H9 (cell line): ENCODE results near the gene TNKS2. TPM values are rescaled to one million over a fixed set of nuclear protein-coding genes. Genes with fewer than 3 reads are reported as not detected.

ENCODE experiments used
- DNase-seq: peaks from one replicate; pipeline ENCODE4 v3.0.0-alpha.2; 2017
- H2AFZ ChIP-seq: one replicate; pipeline ENCODE4 v1.6.1; 2013; ENCODE audit warnings: mild to moderate bottlenecking, low read length, control low read depth, moderate library complexity
- H2AK5ac ChIP-seq: 2 replicates; pipeline ENCODE4 v1.6.1; 2013; ENCODE audit warnings: low read length, control low read depth, mixed read lengths; ENCODE audit not compliant: insufficient read length
- H2BK120ac ChIP-seq: one replicate; pipeline ENCODE4 v1.6.1; 2013; ENCODE audit warnings: low read depth, mild to moderate bottlenecking, low read length, control low read depth, inconsistent platforms; ENCODE audit not compliant: poor library complexity, severe bottlenecking
- H2BK12ac ChIP-seq: 2 replicates; pipeline ENCODE4 v1.6.1; 2013; ENCODE audit warnings: low read length, control low read depth, mixed read lengths, low read depth; ENCODE audit not compliant: insufficient read length
- H2BK15ac ChIP-seq: 2 replicates; pipeline ENCODE4 v1.6.1; 2013; ENCODE audit warnings: low read depth, low read length, control low read depth
- H2BK20ac ChIP-seq: one replicate; pipeline ENCODE4 v1.6.1; 2013; ENCODE audit warnings: low read depth, mild to moderate bottlenecking, low read length, control low read depth, inconsistent platforms; ENCODE audit not compliant: poor library complexity, severe bottlenecking
- H2BK5ac ChIP-seq: 2 replicates; pipeline ENCODE4 v1.6.1; 2013; ENCODE audit warnings: low read length, control low read depth, mixed read lengths; ENCODE audit not compliant: insufficient read length
- H3K14ac ChIP-seq: 2 replicates; pipeline ENCODE4 v1.6.1; 2013; ENCODE audit warnings: low read length, control low read depth; ENCODE audit not compliant: insufficient read depth
- H3K18ac ChIP-seq: 2 replicates; pipeline ENCODE4 v1.6.1; 2013; ENCODE audit warnings: low read depth, mild to moderate bottlenecking, mixed read lengths, low read length, control low read depth; ENCODE audit not compliant: insufficient read length
- H3K23ac ChIP-seq: 2 replicates; pipeline ENCODE4 v1.6.1; 2013; ENCODE audit warnings: low read length, control low read depth, mixed read lengths, low read depth; ENCODE audit not compliant: insufficient read length
- H3K23me2 ChIP-seq: 2 replicates; pipeline ENCODE4 v1.6.1; 2013; ENCODE audit warnings: low read depth, mild to moderate bottlenecking, mixed read lengths, low read length, control low read depth; ENCODE audit not compliant: insufficient read length, poor library complexity, severe bottlenecking
- H3K27ac ChIP-seq: 2 replicates; pipeline ENCODE4 v1.5.1; 2013; ENCODE audit warnings: low read length, control low read depth, mixed read lengths, low read depth; ENCODE audit not compliant: insufficient read length
- H3K27me3 ChIP-seq: 2 replicates; pipeline ENCODE4 v1.6.1; 2013; ENCODE audit warnings: low read length, control low read depth, inconsistent platforms; ENCODE audit not compliant: insufficient read depth
- H3K4ac ChIP-seq: 2 replicates; pipeline ENCODE4 v1.6.1; 2013; ENCODE audit warnings: low read depth, mild to moderate bottlenecking, control low read depth, inconsistent platforms, low read length, moderate library complexity
- H3K4me1 ChIP-seq: 2 replicates; pipeline ENCODE4 v1.6.1; 2013; ENCODE audit warnings: low read length, control low read depth, inconsistent platforms; ENCODE audit not compliant: insufficient read depth
- H3K4me2 ChIP-seq: 2 replicates; pipeline ENCODE4 v1.6.1; 2013; ENCODE audit warnings: low read length, control low read depth, mixed read lengths; ENCODE audit not compliant: insufficient read length, insufficient read depth
- H3K56ac ChIP-seq: 2 replicates; pipeline ENCODE4 v1.6.1; 2013; ENCODE audit warnings: low read depth, mild to moderate bottlenecking, mixed read lengths, low read length, control low read depth; ENCODE audit not compliant: insufficient read length
- H3K79me1 ChIP-seq: 2 replicates; pipeline ENCODE4 v1.6.1; 2013; ENCODE audit warnings: low read depth, mild to moderate bottlenecking, moderate library complexity, low read length, control low read depth, inconsistent platforms; ENCODE audit not compliant: insufficient read depth, poor library complexity, severe bottlenecking
- H3K79me2 ChIP-seq: 2 replicates; pipeline ENCODE4 v1.6.1; 2013; ENCODE audit warnings: low read length, control low read depth, inconsistent platforms; ENCODE audit not compliant: insufficient read depth
- H3K9ac ChIP-seq: 2 replicates; pipeline ENCODE4 v1.6.1; 2013; ENCODE audit warnings: low read length, control low read depth, mixed read lengths; ENCODE audit not compliant: insufficient read length; ENCODE audit errors: extremely low read depth
- H3K9me3 ChIP-seq: one replicate; pipeline ENCODE4 v1.6.1; 2013; ENCODE audit warnings: low read depth, low read length, inconsistent platforms; ENCODE audit not compliant: control insufficient read depth
- H3T11ph ChIP-seq: one replicate; pipeline ENCODE4 v1.6.1; 2013; ENCODE audit warnings: mild to moderate bottlenecking, low read length, control low read depth, inconsistent platforms
- H4K20me1 ChIP-seq: one replicate; pipeline ENCODE4 v1.6.1; 2013; ENCODE audit not compliant: control insufficient read depth, insufficient read length, insufficient read depth
- H4K5ac ChIP-seq: 2 replicates; pipeline ENCODE4 v1.6.1; 2013; ENCODE audit warnings: low read depth, mild to moderate bottlenecking, mixed read lengths, low read length, control low read depth; ENCODE audit not compliant: insufficient read length
- H4K8ac ChIP-seq: replicated peaks from 2 replicates; pipeline ENCODE4 v1.6.1; 2013; ENCODE audit warnings: low read length, control low read depth, mixed read lengths, low read depth; ENCODE audit not compliant: insufficient read length
- H4K91ac ChIP-seq: 2 replicates; pipeline ENCODE4 v1.6.1; 2013; ENCODE audit warnings: low read depth, mild to moderate bottlenecking, moderate library complexity, mixed read lengths, low read length, control low read depth; ENCODE audit not compliant: insufficient read length
- H3K27ac Mint-ChIP-seq, 3 experiments: 2 replicates in 2 of 3; 3 replicates in 1 of 3; pipeline ENCODE4 v1.8.0; 2020 to 2021; ENCODE audit warnings: mixed read lengths in 3 of 3, mild to moderate bottlenecking in 1 of 3, moderate library complexity in 1 of 3
- H3K27me3 Mint-ChIP-seq: 2 replicates; pipeline ENCODE4 v1.8.0; 2021; ENCODE audit warnings: low read depth, mild to moderate bottlenecking, moderate library complexity, mixed read lengths
- H3K36me3 Mint-ChIP-seq, 3 experiments: 2 replicates in 2 of 3; 3 replicates in 1 of 3; pipeline ENCODE4 v1.8.0; 2020 to 2021; ENCODE audit warnings: low read depth in 3 of 3, mixed read lengths in 3 of 3; ENCODE audit not compliant: insufficient read depth in 1 of 3
- H3K4me1 Mint-ChIP-seq, 2 experiments: 2 replicates each; pipeline ENCODE4 v1.8.0; 2020; ENCODE audit warnings: mixed read lengths in 2 of 2
- H3K4me3 Mint-ChIP-seq, 2 experiments: 2 replicates in 1 of 2; 3 replicates in 1 of 2; pipeline ENCODE4 v1.8.0; 2020 to 2021; ENCODE audit warnings: mild to moderate bottlenecking in 2 of 2, mixed read lengths in 2 of 2, moderate library complexity in 1 of 2
- H3K9me3 Mint-ChIP-seq, 2 experiments: 2 replicates in 1 of 2; 3 replicates in 1 of 2; pipeline ENCODE4 v1.8.0; 2020; ENCODE audit warnings: mild to moderate bottlenecking in 2 of 2, mixed read lengths in 2 of 2, moderate library complexity in 1 of 2
- WGBS: extraction: QIAGEN DNeasy Blood & Tissue Kit; methylation state at CpG from one replicate; pipeline ENCODE4 v1.1.7; 2013; ENCODE audit warnings: missing lambda C conversion rate, low lambda C conversion rate, mixed read lengths; ENCODE audit not compliant: insufficient read length; ENCODE audit errors: extremely low coverage; 5-methylcytosine and 5-hydroxymethylcytosine counted together
- total RNA-seq: library from RNA; stranded (reverse); gene quantifications from 2 replicates; pipeline ENCODE4 v1.2.1, GENCODE V29; 2021
- TF ChIP-seq, protein P1 (sequence below): fragments of 200-600 bp; sonication (generic); conservative IDR thresholded peaks from 3 replicates; pipeline ENCODE4 v1.8.0; 2021; ENCODE audit warnings: antibody characterized with exemption, mild to moderate bottlenecking

TNKS2 gene
- total RNA-seq, 1 experiment from 2014 or later = 58.9 TPM

DNA sequence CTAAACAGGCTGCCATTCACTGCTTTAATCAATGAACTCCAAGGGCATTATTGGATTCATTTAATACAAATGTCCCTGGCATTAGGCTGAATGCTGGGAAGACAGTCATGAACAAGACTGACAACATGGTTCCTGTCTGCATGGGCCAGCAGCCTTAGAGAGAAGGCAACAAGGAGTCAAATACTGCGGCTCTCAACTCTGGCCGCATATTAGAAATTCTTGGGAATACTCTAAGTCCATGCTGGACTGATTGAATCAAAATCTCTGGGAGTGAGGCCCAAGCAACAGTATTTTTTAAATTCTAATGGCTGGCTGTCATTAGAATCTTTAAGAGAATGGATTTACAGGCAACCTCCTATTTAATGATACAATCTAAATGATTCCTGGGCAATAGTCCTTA, 76.9 kb downstream of the TNKS2 start:
- Histone ChIP-seq H4K91ac (no peak overlapping the region), H3K27ac (no peak overlapping the region), H3K18ac (no peak overlapping the region), H2BK5ac (no peak overlapping the region), H4K5ac (no peak overlapping the region), H2BK20ac (no peak overlapping the region), H2BK120ac (no peak overlapping the region), H3K79me2 (no peaks in the 10 kb centered on the region), H3K14ac (no peak overlapping the region), H2AFZ (no peak overlapping the region), H3K56ac (no peak overlapping the region), H3K4me2 (no peak overlapping the region), H3K27me3 (no peaks in the 10 kb centered on the region), H3K23me2 (no peaks in the 10 kb centered on the region), H2BK12ac (no peak overlapping the region), H3K23ac (no peak overlapping the region), H3K79me1 (no peaks in the 10 kb centered on the region), H3K4me1 (peaks cover under 1% of the 10 kb centered on the region; the same call in 1 of the 2 replicates), H4K8ac (no peak overlapping the region), H3K9ac (no peak overlapping the region), H3T11ph (no peak overlapping the region), H2BK15ac (no peak overlapping the region), H4K20me1 (no peaks in the 10 kb centered on the region), H3K9me3 (no peaks in the 10 kb centered on the region), H3K4ac (no peak overlapping the region), H2AK5ac (no peak overlapping the region)
- DNase-seq = no peak
- H3K36me3 Mint-ChIP-seq = peaks cover 3 to 10% (median 4%) of the 10 kb centered on the region in 3 experiments; a peak in 6 of 7 replicates
- peak overlapping the region in 2 of 3 experiments; percentile 13 to 22; a peak in 2 of 7 replicates for H3K27ac Mint-ChIP-seq
- TF ChIP-seq, protein P1, sequence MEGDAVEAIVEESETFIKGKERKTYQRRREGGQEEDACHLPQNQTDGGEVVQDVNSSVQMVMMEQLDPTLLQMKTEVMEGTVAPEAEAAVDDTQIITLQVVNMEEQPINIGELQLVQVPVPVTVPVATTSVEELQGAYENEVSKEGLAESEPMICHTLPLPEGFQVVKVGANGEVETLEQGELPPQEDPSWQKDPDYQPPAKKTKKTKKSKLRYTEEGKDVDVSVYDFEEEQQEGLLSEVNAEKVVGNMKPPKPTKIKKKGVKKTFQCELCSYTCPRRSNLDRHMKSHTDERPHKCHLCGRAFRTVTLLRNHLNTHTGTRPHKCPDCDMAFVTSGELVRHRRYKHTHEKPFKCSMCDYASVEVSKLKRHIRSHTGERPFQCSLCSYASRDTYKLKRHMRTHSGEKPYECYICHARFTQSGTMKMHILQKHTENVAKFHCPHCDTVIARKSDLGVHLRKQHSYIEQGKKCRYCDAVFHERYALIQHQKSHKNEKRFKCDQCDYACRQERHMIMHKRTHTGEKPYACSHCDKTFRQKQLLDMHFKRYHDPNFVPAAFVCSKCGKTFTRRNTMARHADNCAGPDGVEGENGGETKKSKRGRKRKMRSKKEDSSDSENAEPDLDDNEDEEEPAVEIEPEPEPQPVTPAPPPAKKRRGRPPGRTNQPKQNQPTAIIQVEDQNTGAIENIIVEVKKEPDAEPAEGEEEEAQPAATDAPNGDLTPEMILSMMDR = no peak
- H3K27me3 Mint-ChIP-seq = peaks cover 2% of the 10 kb centered on the region; the same call in 1 of the 2 replicates
- H3K9me3 Mint-ChIP-seq = peaks cover 7% of the 10 kb centered on the region in 2 experiments
- H3K4me3 Mint-ChIP-seq = no peak overlapping the region
- peaks cover 18 to 19% of the 10 kb centered on the region in 2 experiments for H3K4me1 Mint-ChIP-seq
- no CpG with 5 or more reads among the region's 2 CpGs for WGBS
